ENCODE measurements around the gene FOXM1.

Gene FOXM1

DNA sequence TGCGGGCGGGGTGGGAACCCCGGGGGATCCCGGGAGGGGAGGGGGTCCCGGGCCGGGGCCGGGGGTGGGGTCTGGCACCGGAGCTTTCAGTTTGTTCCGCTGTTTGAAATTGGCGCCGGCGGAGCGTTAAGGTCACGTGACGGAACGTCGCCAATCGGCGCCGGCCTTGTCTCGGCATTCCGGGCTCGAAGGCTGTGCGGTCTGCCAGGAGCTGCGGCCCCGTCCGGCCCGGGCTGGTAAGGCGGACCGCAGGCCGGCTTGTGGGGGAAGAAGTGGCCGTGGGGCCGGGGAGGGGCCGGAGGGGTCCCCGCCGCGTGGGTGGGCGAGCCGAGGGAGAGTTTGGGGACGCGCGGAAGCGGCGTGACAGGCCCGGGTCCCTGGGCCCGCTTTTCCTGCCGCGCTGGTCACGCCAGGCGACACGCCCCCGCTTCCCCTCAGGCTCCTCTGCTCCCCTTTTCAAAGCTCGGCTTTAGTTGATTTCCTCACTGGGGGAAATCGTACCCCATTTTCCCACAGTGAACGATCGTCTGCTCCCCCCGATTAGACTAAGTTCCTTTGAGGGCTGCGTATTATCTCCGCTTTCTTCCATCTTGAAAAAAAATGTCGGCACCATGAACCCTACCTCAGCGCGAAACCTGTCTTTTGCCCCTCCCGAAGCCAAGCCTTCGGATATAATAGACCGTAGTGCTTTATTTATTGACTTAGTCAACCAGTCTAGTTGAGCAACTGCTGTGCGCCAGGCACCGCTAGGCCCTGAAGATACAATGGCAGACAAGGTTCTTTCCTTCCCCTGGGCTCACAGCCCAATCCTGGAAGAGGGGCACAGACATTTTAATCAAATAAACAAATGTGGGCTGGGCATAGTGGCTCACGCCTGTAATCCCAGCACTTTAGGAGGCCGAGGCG lies at the start of gene FOXM1, which contains the start of gene RHNO1:
FOXM1 (minus strand) TSS at position 128 of the 906 bp plus-strand sequence. CDS start 2,696 bp downstream, outside the sequence.
RHNO1 (plus strand) TSS at position 177 of the 906 bp plus-strand sequence. CDS start 8,144 bp downstream, outside the sequence.
- peak; percentile 91 for DNase-seq

GRCh38 chr12:2925322-2925995 lies 48.5 kb upstream of the FOXM1 start:
- DNase-seq: no peak

DNA sequence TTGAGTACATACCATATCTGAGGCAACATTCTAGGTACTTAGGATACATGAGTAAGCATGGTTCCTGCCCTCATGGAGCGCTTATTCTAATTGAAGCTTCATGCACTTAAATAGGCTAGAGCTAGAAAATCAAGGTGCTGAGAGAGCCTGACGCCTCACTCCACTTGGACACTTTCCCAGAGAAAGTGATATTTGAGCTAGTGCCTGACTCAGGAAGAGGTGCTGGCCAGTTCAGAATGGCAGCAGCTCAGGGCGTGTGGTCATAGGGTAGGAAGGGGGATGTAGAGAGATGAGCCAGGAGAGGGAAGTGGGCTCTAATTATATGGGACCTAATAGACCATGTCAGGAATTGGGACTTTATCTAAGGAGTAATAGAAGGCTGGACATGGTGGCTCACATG lies 47.0 kb upstream of the FOXM1 start:
- DNase-seq: no peak

DNA sequence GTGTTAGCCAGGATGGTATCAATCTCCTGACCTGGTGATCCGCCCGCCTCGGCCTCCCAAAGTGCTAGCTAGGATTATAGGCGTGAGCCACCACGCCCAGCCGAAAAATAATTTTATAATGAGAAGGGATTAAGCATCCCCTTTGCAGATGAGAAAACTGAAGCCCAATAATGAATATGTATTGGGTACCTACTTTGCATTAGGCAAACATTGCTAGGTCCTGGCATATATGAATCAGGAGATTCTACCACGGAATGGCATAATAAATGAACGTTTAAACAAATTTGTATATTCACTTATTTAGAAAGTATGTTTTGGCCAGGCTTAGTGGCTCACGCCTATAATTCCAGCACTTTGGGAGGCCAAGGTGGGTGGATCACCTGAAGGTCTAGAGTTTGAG lies 46.1 kb upstream of the FOXM1 start:
- no peak for DNase-seq

DNA sequence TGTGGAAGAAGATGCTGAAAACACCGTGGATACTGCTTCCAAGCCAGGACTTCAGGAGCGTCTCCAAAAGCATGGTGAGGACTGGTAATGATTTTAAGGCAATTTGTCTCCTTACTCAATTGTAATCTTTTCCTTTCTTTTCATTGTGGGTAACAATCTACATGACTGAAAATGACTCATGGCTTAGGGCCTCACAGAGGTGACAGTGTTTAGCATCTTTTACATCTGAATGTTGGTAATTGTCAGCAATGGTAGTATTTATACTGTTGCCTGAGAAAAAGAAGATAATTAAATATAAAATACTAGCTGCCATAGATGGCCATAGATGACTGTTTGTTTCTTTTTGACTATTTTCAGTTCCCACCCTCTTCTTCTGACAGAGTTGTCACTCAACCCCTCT lies 45.4 kb upstream of the FOXM1 start:
- DNase-seq: no peak

- no peak for DNase-seq
These were observed 42.3 kb upstream of the FOXM1 start for GRCh38 chr12:2919249-2919648.

DNA sequence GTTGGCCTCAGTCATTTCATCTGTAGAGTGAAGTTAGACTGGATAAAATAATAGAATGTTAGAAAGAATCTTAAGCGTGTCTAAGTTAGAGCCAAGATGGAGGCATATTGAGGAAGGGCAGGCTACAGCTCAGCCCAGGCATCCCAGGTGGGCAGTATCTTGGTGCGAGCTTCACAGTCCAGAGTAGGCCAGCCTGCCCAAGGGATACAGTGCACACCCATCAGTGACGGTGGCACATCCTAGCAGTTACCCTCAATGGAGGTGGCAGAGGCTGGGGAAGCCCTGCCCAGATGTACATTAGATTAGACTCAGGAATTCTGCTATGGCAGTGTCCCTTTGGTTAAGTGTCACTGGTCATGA lies 35.2 kb upstream of the FOXM1 start:
- no peak for DNase-seq

- DNase-seq: no peak
These were observed 27.3 kb upstream of the FOXM1 start for GRCh38 chr12:2904260-2904659.

GRCh38 chr12:2902272-2902880 lies 25.4 kb upstream of the FOXM1 start:
- no peak for DNase-seq

DNA sequence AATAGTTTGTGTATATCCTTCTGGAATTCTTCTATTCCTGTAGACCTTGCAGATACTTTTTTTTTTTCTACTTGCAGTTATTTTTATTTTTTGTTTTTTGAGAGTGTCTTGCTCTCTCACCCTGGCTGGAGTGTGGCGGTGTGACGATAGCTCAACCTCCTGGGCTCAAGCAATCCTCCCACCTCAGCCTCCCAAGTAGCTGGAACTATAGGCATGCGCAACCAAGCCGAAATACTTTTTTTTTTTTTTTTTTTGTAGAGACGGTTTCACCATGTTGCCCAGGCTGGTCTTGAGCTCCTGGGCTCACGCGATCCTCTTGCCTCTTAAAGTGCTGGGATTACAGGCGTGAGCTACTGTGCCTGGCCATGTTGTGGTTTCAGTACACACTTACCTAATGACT lies 23.7 kb upstream of the FOXM1 start:
- DNase-seq: no peak

DNA sequence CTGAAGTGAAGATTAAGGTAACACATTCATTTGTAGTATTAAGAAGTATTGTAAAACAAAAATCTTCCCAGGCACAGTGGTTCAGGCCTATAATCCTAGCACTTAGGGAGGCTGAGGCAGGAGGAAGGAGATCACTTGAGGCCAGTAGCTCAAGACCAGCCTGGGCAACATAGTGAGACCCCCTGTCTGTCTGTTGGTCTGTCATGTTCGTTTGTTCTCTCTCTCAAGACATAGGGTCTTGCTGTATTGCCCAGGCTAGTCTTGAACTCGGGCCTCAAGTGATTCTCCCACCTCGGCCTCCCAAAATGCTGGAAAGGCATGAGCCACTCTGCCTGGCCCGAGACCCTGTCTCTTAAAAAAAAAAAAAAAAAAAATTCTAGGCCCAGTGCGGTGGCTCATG lies 20.4 kb upstream of the FOXM1 start:
- no peak for DNase-seq

DNA sequence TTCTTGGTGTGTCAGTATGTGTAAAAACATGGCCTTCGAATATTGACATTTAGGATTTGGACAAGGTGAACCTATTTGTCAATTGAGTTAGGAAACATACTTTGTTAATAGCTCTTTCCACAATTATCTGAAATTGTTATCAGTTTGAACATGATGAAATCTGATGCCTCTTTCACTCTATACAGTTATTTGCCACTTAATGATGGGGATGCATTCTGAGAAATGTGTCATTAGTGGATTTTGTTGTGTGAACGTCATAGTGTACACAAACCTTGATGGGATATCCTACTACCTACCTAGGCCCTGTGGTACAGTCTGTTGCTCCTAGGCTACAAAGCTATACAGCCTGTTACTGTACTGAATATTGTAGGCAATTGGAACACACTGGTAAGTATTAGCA lies 18.5 kb upstream of the FOXM1 start:
- no peak for DNase-seq

DNA sequence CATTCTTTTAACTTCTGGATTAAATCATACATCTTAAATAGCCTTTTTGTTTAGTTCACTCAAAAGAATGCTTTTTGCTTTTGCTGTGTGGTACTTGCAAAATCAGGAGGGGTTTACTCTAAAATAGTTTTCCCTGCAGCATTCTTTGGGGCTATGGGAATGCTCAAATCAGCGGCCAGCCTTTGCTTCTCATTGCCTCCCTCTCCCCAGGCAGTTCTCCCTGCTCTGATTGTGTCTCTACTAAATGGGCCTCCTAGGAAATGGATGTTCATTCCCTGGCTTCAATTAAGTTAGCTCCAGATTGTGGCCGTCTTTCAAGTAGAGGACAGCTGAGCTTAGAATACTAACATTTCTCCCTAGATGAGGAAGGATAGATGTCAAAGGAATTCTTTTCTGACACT lies 18.1 kb upstream of the FOXM1 start:
- no peak for DNase-seq

DNA sequence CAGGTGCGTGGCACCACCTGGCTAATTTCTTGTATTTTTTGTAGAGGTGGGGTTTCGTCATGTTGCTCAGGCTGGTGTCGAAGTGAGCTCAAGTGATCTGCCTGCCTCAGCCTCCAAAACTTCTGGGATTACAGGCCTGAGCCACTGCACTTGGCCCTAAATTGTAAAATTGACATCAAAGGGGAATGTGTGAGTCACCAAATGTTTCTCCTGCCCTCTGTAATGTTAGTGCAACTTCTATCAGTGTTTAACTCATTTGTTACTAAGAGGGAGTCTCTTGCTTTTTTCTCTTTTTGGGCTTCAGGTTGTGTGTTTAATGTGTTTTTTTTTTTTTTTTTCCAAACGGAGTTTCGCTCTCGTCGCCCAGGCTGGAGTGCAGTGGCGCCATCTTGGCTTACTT lies 16.0 kb upstream of the FOXM1 start:
- no peak for DNase-seq

- no peak for DNase-seq
These were observed 15.3 kb upstream of the FOXM1 start for GRCh38 chr12:2892246-2892645.

GRCh38 chr12:2891240-2892053 lies 14.5 kb upstream of the FOXM1 start:
- DNase-seq: peak; percentile 22

- peak; percentile 98 for DNase-seq
These were observed 13.6 kb upstream of the FOXM1 start, which contains the start of gene TULP3 for GRCh38 chr12:2890388-2891239. Gene TULP3 (plus strand): TSS chr12:2890891. CDS start chr12:2890948, 57 bp downstream.

GRCh38 chr12:2890001-2890387 lies 13.0 kb upstream of the FOXM1 start:
- DNase-seq: no peak

DNA sequence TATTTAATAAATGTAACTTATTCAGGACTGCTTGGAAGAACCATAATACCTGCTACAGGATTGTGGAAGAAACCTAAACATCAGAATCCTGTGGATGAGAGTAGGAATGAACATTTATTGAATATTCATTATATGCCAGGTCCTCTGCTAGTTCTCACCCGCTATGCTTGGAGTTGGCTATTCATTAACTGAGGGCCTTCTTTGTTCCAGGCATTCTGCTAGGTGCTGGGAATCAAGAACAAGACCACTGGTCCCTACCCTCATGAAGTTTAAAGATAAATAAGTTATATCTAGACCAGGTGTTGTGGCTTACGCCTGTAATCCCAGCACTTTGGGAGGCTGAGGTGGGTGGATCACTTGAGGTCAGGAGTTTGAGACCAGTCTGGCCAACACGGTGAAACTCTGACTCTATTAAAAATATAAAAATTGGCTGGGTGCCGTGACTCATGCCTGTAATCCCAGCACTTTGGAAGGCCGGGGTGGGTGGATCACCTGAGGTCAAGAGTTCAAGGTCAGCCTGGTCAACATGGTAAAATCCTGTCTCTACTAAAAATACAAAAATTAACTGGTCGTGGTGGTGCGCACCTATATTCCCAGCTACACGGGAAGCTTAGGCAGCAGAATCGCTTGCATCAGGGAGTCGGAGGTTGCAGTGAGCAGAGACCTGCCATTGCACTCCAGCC lies 9.9 kb upstream of the FOXM1 start:
- DNase-seq: no peak

- no peak for DNase-seq
These were observed 7.8 kb upstream of the FOXM1 start for GRCh38 chr12:2884810-2885209.

DNA sequence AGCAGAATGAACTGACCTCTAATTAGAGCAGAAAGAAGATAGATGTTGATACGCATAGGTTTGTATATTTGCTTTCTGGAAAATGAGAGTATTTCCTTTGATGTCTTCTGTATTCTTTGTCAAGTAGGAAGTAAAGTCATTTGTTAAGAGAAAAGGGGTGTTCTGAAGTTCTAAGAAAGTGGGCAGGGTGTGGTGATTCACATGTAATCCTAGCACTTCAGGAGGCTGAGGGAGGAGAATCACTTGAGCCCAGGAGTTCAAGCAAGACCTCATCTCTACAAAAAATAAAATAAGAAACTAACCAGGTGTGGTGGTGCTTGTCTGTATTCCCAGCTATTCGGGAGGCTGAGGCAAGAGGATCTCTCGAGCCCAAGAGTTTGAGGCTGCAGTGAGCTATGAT lies 2.9 kb upstream of the FOXM1 start:
- no peak for DNase-seq
